Measurements from ENCODE around the gene OR13C8.
"Not testable (repeated sequence)": the region's sequence is repeated elsewhere in the genome, so short reads cannot be mapped to it uniquely, and the experiment has no call there.

Gene OR13C8, protein sequence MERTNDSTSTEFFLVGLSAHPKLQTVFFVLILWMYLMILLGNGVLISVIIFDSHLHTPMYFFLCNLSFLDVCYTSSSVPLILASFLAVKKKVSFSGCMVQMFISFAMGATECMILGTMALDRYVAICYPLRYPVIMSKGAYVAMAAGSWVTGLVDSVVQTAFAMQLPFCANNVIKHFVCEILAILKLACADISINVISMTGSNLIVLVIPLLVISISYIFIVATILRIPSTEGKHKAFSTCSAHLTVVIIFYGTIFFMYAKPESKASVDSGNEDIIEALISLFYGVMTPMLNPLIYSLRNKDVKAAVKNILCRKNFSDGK

DNA sequence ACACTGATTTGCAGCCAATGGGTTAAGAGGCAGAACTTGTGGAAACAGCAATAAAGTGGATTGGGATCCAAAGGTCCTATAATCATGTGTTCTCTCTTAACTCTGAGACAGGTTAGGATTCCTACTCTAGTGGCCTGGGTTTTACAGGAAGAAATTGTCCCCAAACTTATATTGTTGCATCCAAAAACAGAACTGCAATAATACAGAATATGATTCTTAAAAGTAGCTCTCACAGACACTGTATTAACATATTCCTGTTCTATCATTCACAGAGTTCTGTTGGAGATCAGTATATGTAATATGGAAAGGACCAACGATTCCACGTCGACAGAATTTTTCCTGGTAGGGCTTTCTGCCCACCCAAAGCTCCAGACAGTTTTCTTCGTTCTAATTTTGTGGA lies at the start of gene OR13C8:
OR13C8 (plus strand) TSS at position 301 of the 400 bp plus-strand sequence; CDS start at position 301, 0 bp downstream.
- DNase-seq = no peak

DNA sequence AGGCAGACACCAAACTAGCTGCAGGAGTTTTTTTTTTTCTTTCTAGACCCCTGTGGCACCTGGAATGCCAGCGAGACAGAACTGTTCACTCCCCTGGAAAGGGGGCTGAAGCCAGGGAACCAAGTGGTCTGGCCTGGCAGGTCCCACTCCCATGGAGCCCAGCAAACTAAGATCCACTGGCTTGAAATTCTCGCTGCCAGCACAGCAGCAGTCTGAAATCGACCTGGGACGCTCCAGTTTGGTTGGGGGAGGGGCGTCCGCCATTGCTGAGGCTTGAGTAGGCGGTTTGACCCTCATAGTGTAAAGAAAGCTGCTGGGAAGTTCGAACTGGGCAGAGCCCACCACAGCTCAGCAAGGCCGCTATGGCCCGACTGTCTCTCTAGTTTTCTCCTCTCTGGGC lies 48.7 kb upstream of the OR13C8 start:
- DNase-seq = not testable (repeated sequence)

DNA sequence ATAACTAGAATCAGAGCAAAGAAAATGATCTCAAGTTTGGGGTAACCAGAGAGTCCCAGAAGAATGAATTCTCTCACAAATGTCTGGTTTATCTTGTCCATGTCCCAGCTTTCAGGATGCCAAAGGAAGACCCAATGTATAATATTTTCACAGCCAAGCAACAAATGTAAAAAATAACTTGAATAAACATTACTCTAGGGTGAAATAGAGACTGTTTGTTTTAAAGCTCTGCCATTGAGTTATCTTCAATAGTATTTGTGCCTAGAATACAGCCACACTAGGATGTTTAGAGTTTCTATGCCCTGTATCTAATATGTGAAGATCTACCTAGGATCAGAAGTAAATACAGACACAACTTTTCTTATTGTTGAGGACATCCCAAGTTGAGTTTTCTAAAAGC lies 41.9 kb upstream of the OR13C8 start, which contains the start of gene OR13C4:
OR13C4 (minus strand) TSS at position 101 of the 400 bp plus-strand sequence; CDS start at position 101, 0 bp downstream.
- DNase-seq = no peak

DNA sequence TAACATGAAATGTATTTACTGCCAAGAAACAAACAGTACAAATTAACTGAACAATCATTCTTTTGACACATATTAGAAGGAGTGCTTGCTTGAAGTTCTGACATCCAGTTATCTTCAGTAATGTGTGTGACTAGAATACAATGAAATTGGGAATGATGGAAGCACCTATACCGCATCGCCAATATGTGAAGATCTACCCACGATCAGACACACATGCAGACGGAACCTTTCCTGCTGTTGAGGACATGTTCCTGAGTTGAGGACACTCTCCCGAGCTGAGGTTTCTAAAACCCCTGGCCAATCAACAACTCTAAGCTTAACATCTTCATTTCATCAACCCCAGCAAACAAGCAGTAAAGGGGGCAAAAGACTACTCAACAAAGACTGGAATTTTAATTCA lies 32.2 kb upstream of the OR13C8 start, which contains the start of gene OR13C3:
OR13C3 (minus strand) TSS at position 101 of the 400 bp plus-strand sequence. CDS start 133 bp downstream, outside the sequence.
- DNase-seq = no peak

DNA sequence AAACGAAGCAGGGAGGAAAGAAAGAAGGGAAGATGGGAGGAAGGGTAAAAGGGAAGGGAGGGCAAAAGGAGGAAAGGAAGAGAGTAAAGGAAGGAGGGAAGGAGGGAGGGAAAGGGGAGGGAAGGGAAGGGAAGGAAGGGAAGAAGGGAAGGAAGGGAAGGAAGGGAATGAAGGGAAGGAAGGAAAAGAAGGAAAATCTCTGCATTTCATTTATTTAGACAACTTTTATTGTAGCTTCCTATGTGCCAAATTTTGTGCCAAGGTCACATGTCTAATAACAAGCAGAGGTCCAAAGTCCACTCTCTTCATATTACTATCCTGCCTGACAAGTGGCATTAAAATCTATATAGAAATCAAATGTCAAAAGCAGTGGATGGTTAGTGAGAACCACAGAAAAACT lies 29.7 kb upstream of the OR13C8 start:
- DNase-seq = no peak

DNA sequence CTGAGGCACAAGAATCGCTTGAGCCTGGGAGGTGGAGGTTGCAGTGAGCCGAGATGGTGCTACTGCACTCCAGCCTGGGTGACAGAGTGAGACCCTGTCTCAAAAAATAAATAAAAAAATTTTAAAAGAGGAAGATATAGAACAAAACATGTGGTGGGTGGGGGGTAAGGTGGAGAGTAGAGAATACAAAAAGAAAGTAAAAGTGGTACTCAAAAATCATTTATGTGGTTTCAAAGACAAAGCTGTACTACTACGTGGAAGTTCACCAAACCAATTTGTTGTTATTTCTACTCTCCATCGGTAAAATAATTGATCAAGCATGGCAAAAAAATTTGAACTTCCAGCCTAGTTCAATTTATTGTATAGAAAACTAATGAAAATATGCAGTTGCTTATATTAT lies 24.3 kb upstream of the OR13C8 start:
- no peak for DNase-seq

DNA sequence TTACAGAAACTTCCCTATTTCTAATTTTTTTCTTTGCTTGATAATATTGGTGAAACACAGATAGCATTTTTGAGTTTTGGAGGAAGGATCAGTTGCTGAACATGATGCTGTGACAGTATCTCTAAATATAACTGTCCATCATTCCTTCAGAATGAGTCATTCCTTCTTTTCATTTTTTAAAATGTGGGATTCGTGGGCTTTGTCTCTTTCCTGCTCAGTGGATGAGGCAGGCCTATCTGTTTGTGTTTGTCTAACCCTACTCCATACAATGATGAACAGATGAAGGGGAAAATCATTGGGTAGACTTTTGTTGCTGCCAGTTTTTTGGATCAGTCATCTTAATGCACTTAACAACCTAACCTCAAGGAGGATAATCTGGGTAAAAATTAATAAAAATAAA lies 15.7 kb upstream of the OR13C8 start:
- no peak for DNase-seq

DNA sequence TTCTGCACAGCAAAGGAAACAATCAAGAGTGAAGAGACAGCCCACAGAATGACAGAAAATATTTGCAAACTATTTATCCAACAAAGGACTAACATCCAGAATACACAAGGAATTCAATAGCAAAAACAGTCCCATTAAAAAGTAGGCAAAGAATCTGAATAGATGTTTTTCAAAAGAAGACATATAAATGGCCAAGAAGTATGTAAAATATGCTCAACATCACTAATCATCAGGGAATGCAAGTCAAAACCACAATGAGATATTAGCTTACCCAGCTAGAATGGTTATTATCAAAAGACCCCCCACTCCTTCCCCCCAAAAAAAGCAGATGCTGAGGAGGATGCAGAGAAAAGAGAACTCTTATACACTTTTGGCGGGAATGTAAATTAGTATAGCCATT lies 13.4 kb upstream of the OR13C8 start:
- no peak for DNase-seq

DNA sequence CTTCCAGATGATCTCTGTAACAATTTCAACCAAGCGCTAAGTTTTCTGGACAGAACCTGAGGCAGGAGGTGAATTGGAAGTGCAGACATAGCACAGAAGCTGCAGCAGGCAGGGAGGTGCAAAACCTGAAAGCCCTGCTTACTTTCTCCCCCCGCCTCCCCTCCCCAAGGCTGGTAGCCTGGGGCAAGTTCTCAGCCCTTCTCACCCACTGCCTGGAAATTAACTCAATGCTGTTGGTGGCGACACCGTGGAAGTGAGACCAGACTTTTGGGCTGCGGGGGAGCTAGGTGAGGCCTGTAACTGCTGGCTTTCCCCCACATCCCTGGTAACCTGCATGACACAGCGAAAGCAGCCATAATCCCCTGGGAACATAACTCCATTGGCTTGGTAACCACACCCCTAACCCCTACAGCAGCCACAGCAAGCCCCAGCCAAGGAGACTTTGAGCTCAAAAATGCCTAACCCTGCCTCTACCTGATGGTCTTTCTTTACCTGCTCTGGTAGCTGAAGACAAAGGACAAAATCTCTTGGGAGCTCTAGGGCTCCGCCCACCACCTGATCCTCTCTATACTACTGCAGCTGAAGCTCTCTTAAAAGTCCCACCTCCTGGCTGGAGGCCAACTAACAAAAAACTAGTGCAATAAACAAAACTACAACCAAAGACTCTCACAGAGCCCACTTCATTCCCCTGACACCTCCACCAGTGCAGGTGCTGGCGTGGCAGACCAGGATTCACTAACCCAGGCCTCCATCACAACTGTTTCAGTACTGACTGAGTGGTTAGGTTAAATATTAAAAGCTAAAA lies 11.9 kb upstream of the OR13C8 start:
- DNase-seq = no peak

DNA sequence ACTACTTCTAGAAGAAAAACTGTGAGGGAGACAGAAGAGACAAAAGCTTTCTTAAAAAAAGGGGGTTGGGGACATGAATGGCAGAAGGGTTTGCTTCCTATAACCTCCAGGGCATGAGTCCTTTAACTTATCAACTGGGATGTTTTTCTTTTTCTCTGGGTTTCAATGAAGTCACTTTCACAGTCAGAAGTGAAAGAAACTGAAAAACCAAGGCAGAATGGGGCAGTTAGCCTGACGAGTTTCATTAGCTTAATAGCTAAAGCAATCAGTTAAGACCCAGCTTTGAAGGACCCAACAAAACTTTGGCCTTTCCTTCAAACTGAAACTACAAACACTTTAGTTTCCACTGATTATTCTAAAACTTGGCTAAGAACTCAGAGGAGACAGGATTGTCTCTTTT lies 4.6 kb upstream of the OR13C8 start:
- DNase-seq = no peak

DNA sequence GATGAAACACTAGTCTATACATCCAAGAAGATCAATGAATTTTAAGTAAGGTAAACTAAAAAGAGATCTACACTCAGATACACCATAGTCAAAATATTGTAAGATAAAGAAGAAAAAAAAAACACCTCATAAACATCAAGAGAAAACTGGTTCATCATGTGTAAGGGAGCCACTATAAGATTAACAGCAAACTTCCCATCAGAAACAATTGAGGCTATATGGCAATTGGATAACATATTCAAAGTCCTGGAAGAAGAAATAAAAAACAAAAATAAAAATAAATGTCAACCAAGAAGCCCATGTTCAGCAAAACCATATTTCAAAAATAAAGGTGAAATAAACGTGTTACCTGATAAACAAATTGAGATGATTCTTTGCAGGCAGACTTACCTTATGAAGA lies 3.6 kb downstream of the OR13C8 start:
- DNase-seq = no peak

DNA sequence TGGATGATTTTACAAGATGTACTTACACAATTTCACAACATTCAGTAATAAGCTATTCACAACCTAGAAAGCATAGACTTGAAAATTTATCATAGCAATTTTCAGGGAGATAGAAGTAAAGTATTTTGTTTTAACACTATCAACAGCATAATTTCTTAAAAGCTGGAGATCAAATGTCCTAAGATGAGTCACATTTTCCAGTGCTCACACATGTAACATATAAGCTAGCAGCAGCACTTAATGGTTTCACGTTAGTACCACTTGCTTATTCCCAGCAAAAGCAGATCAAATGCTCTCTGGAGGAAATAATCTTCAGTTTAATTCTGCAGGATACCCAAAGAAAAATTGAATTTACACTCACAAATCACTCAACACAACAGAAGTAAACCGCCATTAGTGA lies 6.5 kb downstream of the OR13C8 start:
- no peak for DNase-seq

DNA sequence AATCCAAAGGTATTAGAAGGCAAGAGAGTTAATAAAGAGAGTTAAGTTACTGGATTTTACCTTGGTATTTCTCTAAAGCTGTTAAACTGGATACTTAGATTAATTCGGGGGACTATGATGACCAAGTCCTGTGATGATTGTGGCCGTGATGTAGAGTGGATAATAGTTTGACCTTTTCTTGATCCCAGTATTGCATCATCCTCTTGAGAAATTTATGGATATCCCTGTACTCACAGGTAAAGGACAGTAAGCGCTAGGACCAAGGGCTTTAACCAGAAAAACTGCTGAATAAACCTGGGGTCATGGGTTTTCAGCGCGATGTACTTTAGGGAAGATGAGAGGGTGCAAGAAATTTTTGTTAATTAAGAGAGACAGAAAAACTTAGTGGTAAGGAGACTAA lies 8.3 kb downstream of the OR13C8 start:
- DNase-seq = no peak

DNA sequence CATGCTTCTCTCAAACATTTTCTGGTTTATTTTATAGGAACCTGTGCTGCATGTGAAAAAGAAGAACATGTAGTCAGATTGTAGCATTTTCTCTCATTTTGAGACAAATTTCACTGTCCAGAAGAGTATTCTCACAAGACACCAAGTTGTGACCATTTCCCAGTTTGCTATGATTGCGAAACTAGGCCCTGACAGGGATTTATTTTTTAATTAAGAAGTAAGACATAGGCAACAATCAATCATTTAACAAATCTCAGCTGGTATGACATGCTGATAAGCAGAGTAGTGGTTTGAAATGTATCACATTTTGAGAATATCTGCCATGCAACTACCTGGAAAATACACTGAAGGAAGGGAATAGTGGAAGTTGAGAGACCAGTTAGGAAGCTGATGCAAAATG lies 11.6 kb downstream of the OR13C8 start:
- no peak for DNase-seq

DNA sequence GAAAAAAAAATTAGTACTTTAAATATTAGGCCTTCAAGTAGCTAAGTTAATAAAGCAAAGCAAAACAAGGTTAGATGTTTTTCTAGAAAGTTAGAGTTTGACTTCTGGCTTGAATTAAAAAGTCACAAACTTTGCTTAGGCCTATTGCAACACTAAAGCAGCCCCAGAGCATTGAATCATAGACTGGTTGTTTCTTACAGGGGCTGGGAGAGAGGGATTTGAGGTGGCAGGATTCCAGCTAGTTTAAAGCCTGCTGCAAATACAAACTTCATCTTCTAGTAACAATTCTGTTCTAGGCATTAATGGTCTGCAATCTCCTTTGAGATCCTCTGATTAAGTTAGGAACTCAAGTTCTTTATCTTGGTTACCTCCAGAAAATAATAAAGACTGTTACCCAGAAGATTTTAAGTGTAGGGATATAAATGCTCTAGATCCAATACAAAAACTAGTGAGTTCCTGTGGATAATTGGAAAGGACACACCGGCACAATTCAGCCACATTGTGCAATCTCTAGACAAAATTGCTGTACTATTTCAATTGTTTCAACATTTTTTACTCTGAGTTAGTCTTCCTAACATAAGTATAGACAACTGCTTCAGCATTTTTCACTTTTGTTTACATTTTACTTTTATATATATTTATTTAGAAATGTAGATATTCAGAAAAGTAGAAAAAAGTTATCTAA lies 17.7 kb downstream of the OR13C8 start:
- DNase-seq = no peak

DNA sequence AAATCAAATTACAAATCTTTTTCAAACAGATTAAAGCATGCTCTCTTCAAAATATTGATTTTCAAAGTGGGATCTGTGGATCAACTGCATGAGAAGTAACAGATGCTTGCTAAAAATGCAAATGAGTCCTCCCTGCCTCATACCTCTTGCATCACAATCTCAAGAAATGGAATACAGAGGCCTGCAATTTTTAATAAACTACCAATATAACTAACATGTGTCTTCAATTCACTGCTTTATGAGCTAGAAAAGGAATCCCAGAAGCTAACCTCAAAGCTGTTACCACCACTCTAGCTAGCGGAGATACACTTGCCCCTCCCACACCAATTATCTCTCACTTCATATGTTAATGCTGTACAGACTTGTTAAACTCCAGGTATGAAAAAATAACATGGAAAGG lies 20.7 kb downstream of the OR13C8 start:
- no peak for DNase-seq

DNA sequence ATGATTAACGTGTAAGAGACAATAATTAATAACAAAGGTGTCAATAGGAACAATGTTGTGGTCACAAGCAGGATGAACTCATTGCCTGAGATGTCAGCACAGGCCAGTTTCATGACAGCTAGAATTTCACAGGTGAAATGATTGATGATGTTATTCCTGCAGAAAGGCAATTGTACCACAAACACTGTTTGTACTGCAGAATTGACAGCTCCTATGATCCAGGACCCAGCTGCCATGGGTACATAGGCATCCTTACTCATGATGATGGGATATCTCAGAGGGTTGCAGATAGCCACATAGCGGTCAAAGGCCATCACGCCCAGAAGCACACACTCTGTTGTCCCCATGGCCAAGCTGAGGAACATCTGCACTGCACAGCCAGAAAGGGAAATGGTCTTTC lies 29.8 kb downstream of the OR13C8 start:
- not testable (repeated sequence) for DNase-seq

DNA sequence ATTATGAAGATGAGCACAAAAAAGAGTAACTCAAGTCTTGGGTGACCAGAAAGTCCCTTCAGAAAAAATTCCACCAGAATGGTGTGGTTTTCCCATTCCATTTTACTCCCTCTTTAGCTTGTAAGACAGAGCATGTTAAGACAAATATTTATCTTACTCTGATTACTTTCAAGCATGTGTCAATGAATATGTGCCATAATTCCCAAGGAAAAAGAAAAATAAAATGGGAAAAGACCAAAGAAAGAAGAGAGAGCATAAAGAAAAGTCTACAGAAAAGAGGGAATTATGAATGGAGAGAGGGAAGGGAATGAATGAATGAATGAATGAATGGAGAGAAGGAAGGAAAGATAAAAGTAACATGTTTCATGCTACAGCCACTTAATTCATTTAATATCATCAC lies 30.3 kb downstream of the OR13C8 start, which contains the start of gene OR13C5:
OR13C5 (minus strand) TSS at position 101 of the 400 bp plus-strand sequence; CDS start at position 101, 0 bp downstream.
- DNase-seq = not testable (repeated sequence)

DNA sequence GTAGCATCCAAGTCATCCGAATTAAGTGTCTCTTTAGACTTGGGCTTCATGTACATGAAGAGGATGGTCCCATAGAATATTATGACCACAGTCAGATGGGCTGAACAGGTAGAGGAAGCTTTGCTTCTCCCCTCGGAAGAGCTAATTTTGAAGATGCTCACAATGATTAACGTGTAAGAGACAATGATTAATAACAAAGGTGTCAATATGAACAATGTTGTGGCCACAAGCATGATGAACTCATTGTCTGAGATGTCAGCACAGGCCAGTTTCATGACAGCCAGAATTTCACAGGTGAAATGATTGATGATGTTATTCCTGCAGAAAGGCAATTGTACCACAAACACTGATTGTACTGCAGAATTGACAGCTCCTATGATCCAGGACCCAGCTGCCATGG lies 35.8 kb downstream of the OR13C8 start:
- DNase-seq = no peak

DNA sequence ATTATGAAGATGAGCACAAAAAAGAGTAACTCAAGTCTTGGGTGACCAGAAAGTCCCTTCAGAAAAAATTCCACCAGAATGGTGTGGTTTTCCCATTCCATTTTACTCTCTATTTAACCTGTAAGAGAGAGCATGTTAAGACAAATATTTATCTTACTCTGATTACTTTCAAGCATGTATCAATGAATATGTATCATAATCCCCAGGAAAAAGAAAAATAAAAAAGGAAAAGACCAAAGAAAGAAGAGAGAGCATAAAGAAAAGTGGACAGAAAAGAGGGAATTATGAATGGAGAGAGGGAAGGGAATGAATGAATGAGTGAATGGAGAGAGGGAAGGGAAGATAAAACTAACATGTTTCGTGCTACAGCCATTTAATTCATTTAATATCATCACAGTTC lies 36.6 kb downstream of the OR13C8 start, which contains the start of gene OR13C2:
OR13C2 (minus strand) TSS at position 101 of the 400 bp plus-strand sequence; CDS start at position 101, 0 bp downstream.
- DNase-seq = not testable (repeated sequence)

DNA sequence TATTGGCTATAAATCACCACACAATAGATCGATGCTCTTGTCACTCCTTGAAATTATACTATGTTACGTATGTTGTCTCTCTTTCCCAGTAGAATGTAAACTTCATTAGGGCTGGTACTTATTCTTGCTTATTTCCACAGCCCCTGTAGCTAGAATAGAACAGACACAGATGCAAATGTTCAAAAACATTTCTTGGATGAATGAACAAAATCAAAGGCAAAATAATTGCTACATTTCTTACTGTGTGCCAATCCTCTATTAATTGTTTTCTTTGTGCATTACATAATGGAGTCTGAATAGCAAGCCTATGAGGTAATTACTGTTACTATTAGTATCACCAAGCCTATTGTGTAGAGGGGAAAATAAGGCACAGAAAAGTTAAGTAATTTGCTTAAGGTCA lies 37.2 kb downstream of the OR13C8 start:
- no peak for DNase-seq

DNA sequence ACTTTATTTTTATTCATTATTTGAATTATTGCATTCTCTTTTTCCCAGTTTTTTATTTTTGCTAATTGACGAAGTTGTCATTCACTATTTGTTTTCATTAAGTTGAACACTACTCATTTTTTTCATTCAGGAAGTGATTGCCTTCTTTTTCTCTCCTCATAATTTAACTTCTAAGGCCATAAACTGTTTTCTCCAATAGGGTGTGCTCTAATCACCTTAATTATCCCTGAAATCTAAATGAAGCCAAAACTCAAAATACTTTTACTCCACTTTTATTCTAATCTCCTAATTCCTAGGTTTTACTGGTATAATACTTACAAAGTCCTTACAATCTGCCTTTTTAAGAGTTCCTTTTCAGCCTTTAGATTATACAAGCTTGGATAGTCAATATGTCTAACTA lies 39.4 kb downstream of the OR13C8 start:
- DNase-seq = no peak

DNA sequence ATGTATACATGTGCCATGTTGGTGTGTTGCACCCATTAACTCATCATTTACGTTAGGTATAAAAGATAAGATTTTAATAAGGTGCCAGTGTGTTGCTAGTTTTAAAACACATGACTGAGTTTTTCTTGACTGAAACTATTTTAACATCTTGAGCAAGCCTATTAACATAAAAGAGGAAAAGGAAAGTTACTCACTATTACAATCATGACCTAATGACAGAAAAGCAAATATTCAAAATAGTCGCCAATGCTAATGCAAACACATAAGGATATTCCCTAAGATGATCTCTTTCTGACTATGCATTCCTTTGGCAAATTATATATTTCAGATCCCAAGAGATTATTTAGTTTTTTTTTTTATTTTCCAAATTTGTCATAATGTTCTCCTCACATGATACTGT lies 42.2 kb downstream of the OR13C8 start:
- no peak for DNase-seq

All from CD4-positive, alpha-beta T cell treated with Interleukin-4 for 4 hours (primary cell).